HCT116 (cell line): ENCODE measurements around the gene FNDC1. TPM values are rescaled to one million over a fixed set of nuclear protein-coding genes. Genes with fewer than 3 reads are reported as not detected.

ENCODE experiments used
- ATAC-seq: fragments of 200-7000 bp; cut with Tn5 transposase; 2 replicates; pipeline ENCODE4 v1.9.1; 2020; ENCODE audit warnings: mild to moderate bottlenecking, moderate library complexity
- BruUV-seq: library from RNA; stranded (reverse); fragments of 400-500 nt; replicated peaks from 2 replicates; lab custom pipeline; 2021; lab: Mats Ljungman, UMichigan
- CTCF ChIA-PET: fragments of 300-600 bp; sonication (Branson Sonifier 250); formaldehyde crosslinking; loops from one replicate; lab custom pipeline; 2021; ENCODE audit warnings: antibody characterized with exemption; lab: Charles Lee
- POLR2A ChIA-PET: fragments of 300-600, 350-600 bp; sonication (Branson Sonifier 250); formaldehyde crosslinking; loops from one replicate; lab custom pipeline; 2021; ENCODE audit warnings: antibody characterized with exemption; lab: Charles Lee
- RAD21 ChIA-PET, 2 experiments: fragments of 300-600 bp; sonication (Branson Sonifier 250); formaldehyde crosslinking; loops; one replicate each; lab custom pipeline; 2023; ENCODE audit warnings: low total read pairs in 2 of 2; ENCODE audit not compliant: uncharacterized antibody in 2 of 2, unreplicated experiment in 2 of 2, low non-redundant PET in 1 of 2; lab: Charles Lee
- DNase-seq: peaks from one replicate; pipeline ENCODE4 v3.0.0-alpha.2; 2010; ENCODE audit warnings: low read depth, low spot score
- H2AFZ ChIP-seq: fragments of 200-600 bp; shearing (Covaris generic), sonication (generic); 2 replicates; pipeline ENCODE4 v1.6.1; 2017; ENCODE audit warnings: low read depth, mixed run types, mixed read lengths, antibody characterized with exemption, low read length; ENCODE audit not compliant: poor library complexity, severe bottlenecking
- H3K27ac ChIP-seq: 2 replicates; pipeline ENCODE4 v1.5.1; 2012; ENCODE audit warnings: low read depth, low read length
- H3K27me3 ChIP-seq: fragments of 200-600 bp; sonication (generic); 2 replicates; pipeline ENCODE4 v1.6.1; 2016; ENCODE audit warnings: mixed run types, low read length, mixed read lengths; ENCODE audit not compliant: insufficient read depth
- H3K36me3 ChIP-seq, 2 experiments: fragments of 200-500 bp in 1 of 2; fragments of 200-600 bp in 1 of 2; sonication (Bioruptor generic) in 1 of 2; sonication (generic) in 1 of 2; 2 replicates each; pipeline versions ENCODE4 v1.5.1 to v1.6.1; 2014 to 2016; ENCODE audit warnings: low read length in 2 of 2, inconsistent platforms in 1 of 2, mixed read lengths in 1 of 2, mixed run types in 1 of 2; ENCODE audit not compliant: insufficient read depth in 2 of 2, control insufficient read depth in 1 of 2
- H3K4me1 ChIP-seq, 2 experiments: fragments of 200-600 bp in 1 of 2; sonication (generic) in 1 of 2; 2 replicates each; pipeline versions ENCODE4 v1.5.1 to v1.6.1; 2012 to 2017; ENCODE audit warnings: low read length in 2 of 2, inconsistent platforms in 1 of 2, mild to moderate bottlenecking in 1 of 2, mixed read lengths in 1 of 2, mixed run types in 1 of 2, moderate library complexity in 1 of 2; ENCODE audit not compliant: insufficient read depth in 2 of 2, control insufficient read depth in 1 of 2
- H3K4me2 ChIP-seq: fragments of 200-600 bp; sonication (generic); 2 replicates; pipeline ENCODE4 v1.6.1; 2017; ENCODE audit warnings: mixed run types, low read length, mixed read lengths
- H3K4me3 ChIP-seq, 2 experiments: fragments of 200-600 bp in 1 of 2; sonication (generic) in 1 of 2; replicated peaks in 1 of 2; 2 replicates each; pipeline ENCODE4 v1.5.1; 2011 to 2016; ENCODE audit warnings: low read length in 2 of 2, control low read depth in 1 of 2, low read depth in 1 of 2, mild to moderate bottlenecking in 1 of 2, mixed read lengths in 1 of 2, mixed run types in 1 of 2
- H3K79me2 ChIP-seq: fragments of 200-600 bp; sonication (generic); 2 replicates; pipeline ENCODE4 v1.6.1; 2017; ENCODE audit warnings: mild to moderate bottlenecking, mixed run types, low read length, moderate library complexity, mixed read lengths; ENCODE audit not compliant: insufficient read depth
- H3K9ac ChIP-seq: fragments of 200-600 bp; sonication (generic); 2 replicates; pipeline ENCODE4 v1.6.1; 2016; ENCODE audit warnings: low read length, mixed read lengths
- H3K9me2 ChIP-seq: fragments of 200-600 bp; sonication (generic), shearing (Covaris generic); 2 replicates; pipeline ENCODE4 v1.6.1; 2017; ENCODE audit warnings: mixed run types, mild to moderate bottlenecking, moderate library complexity; ENCODE audit not compliant: insufficient read depth
- H3K9me3 ChIP-seq, 2 experiments: fragments of 200-500 bp in 1 of 2; fragments of 200-600 bp in 1 of 2; sonication (Bioruptor generic) in 1 of 2; sonication (generic) in 1 of 2; 2 replicates each; pipeline ENCODE4 v1.6.1; 2014 to 2017; ENCODE audit warnings: low read length in 2 of 2, mixed read lengths in 2 of 2, inconsistent platforms in 1 of 2, low read depth in 1 of 2, mild to moderate bottlenecking in 1 of 2, mixed run types in 1 of 2, moderate library complexity in 1 of 2; ENCODE audit not compliant: control insufficient read depth in 1 of 2, insufficient read depth in 1 of 2
- H4K20me1 ChIP-seq: fragments of 200-600 bp; sonication (generic), shearing (Covaris generic); 2 replicates; pipeline ENCODE4 v1.6.1; 2017; ENCODE audit warnings: mixed run types, mild to moderate bottlenecking, moderate library complexity; ENCODE audit not compliant: insufficient read depth
- CBX3 ChIP-seq: IDR thresholded peaks from 2 replicates; pipeline ENCODE4 v1.6.1; 2012; ENCODE audit warnings: low read depth
- CEBPB ChIP-seq: IDR thresholded peaks from 2 replicates; pipeline ENCODE4 v1.6.1; 2012; ENCODE audit warnings: low read depth
- ELF1 ChIP-seq: IDR thresholded peaks from 2 replicates; pipeline ENCODE4 v1.6.1; 2012; ENCODE audit warnings: low read depth, borderline replicate concordance
- EZH2phosphoT487 ChIP-seq: fragments of 200-600 bp; IDR thresholded peaks from 2 replicates; pipeline ENCODE4 v1.6.1; 2018; ENCODE audit warnings: antibody characterized with exemption, borderline replicate concordance
- FOSL1 ChIP-seq: IDR thresholded peaks from 2 replicates; pipeline ENCODE4 v1.6.1; 2012; ENCODE audit warnings: low read depth
- JUND ChIP-seq: IDR thresholded peaks from 2 replicates; pipeline ENCODE4 v1.6.1; 2012
- SRF ChIP-seq: IDR thresholded peaks from 2 replicates; pipeline ENCODE4 v1.6.1; 2012; ENCODE audit warnings: low read depth
- YY1 ChIP-seq: IDR thresholded peaks from 2 replicates; pipeline ENCODE4 v1.6.1; 2011; ENCODE audit warnings: low read length, low read depth, moderate library complexity, mild to moderate bottlenecking; ENCODE audit not compliant: insufficient replicate concordance; ENCODE audit errors: extremely low read depth
- ZFX ChIP-seq: fragments of 450-650 bp; IDR thresholded peaks from 2 replicates; pipeline ENCODE4 v1.6.1; 2017
- ZNF274 ChIP-seq: fragments of 200-500 bp; sonication (Bioruptor generic); IDR thresholded peaks from 2 replicates; pipeline ENCODE4 v1.6.1; 2014; ENCODE audit warnings: mild to moderate bottlenecking, low read depth, low read length, inconsistent platforms
- intact Hi-C: fragments of 100-400 bp; cut with micrococcal nuclease; formaldehyde crosslinking; loops from 2 replicates; pipeline ENCODE4 v1.10.0; 2022
- total RNA-seq: library from RNA; stranded (reverse); gene quantifications from one replicate; pipeline ENCODE4 v1.2.1, GENCODE V29; 2021; ENCODE audit not compliant: unreplicated experiment
- TF ChIP-seq, protein P1 (sequence below): IDR thresholded peaks from 2 replicates; pipeline ENCODE4 v1.6.1; 2012; ENCODE audit warnings: low read depth
- TF ChIP-seq, protein P2 (sequence below): IDR thresholded peaks from 2 replicates; pipeline ENCODE4 v1.6.1; 2012
- TF ChIP-seq, protein P3 (sequence below): IDR thresholded peaks from 2 replicates; pipeline ENCODE4 v1.6.1; 2011; ENCODE audit warnings: mild to moderate bottlenecking, low read length, moderate library complexity; ENCODE audit not compliant: insufficient replicate concordance; ENCODE audit errors: extremely low read depth

FNDC1 gene
- total RNA-seq, 1 experiment from 2014 or later: 0.07 TPM

DNA sequence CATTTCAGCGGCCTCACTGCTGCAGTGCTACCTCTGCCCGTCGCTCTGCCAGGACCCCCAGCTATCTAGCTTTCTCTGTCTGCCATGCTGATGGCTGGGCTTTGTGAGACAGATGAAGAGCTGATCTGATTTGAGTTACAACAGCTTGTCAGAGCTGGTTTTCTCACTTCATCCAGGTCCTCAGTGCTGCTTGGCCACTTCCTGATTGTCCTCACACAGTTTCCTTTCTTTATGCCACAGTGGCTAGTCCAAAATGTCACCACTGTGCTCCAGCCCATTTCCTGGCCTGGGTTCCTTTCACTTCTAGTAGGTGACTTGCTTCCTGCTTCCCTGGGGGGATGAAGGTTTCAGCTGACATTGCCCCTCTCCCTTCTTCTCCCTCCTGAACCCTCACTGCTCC lies 35.4 kb downstream of the FNDC1 start:
- no peak overlapping the region for H2AFZ ChIP-seq
- intact Hi-C loops: no loop called here
- H3K79me2 ChIP-seq: no peaks in the 10 kb centered on the region
- H3K4me1 ChIP-seq: no peaks in the 10 kb centered on the region
- no peaks in the 10 kb centered on the region for H3K9me3 ChIP-seq
- RAD21 ChIA-PET: no interaction called here
- no peak for ATAC-seq
- no peaks in the 10 kb centered on the region for H3K9me2 ChIP-seq
- no peak overlapping the region for H3K9ac ChIP-seq
- H3K4me2 ChIP-seq: no peak overlapping the region
- H4K20me1 ChIP-seq: no peaks in the 10 kb centered on the region
- peaks cover 29% of the 10 kb centered on the region for H3K27me3 ChIP-seq
- TF ChIP-seq YY1 (no peak), ZFX (no peak), JUND (no peak), ELF1 (no peak), EZH2phosphoT487 (no peak), CEBPB (no peak), FOSL1 (no peak), SRF (no peak), ZNF274 (no peak), CBX3 (no peak)
- TF ChIP-seq, protein P1, sequence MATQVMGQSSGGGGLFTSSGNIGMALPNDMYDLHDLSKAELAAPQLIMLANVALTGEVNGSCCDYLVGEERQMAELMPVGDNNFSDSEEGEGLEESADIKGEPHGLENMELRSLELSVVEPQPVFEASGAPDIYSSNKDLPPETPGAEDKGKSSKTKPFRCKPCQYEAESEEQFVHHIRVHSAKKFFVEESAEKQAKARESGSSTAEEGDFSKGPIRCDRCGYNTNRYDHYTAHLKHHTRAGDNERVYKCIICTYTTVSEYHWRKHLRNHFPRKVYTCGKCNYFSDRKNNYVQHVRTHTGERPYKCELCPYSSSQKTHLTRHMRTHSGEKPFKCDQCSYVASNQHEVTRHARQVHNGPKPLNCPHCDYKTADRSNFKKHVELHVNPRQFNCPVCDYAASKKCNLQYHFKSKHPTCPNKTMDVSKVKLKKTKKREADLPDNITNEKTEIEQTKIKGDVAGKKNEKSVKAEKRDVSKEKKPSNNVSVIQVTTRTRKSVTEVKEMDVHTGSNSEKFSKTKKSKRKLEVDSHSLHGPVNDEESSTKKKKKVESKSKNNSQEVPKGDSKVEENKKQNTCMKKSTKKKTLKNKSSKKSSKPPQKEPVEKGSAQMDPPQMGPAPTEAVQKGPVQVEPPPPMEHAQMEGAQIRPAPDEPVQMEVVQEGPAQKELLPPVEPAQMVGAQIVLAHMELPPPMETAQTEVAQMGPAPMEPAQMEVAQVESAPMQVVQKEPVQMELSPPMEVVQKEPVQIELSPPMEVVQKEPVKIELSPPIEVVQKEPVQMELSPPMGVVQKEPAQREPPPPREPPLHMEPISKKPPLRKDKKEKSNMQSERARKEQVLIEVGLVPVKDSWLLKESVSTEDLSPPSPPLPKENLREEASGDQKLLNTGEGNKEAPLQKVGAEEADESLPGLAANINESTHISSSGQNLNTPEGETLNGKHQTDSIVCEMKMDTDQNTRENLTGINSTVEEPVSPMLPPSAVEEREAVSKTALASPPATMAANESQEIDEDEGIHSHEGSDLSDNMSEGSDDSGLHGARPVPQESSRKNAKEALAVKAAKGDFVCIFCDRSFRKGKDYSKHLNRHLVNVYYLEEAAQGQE: no peak
- TF ChIP-seq, protein P2, sequence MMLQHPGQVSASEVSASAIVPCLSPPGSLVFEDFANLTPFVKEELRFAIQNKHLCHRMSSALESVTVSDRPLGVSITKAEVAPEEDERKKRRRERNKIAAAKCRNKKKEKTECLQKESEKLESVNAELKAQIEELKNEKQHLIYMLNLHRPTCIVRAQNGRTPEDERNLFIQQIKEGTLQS: no peak
- TF ChIP-seq, protein P3, sequence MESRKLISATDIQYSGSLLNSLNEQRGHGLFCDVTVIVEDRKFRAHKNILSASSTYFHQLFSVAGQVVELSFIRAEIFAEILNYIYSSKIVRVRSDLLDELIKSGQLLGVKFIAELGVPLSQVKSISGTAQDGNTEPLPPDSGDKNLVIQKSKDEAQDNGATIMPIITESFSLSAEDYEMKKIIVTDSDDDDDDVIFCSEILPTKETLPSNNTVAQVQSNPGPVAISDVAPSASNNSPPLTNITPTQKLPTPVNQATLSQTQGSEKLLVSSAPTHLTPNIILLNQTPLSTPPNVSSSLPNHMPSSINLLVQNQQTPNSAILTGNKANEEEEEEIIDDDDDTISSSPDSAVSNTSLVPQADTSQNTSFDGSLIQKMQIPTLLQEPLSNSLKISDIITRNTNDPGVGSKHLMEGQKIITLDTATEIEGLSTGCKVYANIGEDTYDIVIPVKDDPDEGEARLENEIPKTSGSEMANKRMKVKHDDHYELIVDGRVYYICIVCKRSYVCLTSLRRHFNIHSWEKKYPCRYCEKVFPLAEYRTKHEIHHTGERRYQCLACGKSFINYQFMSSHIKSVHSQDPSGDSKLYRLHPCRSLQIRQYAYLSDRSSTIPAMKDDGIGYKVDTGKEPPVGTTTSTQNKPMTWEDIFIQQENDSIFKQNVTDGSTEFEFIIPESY: no peak
- POLR2A ChIA-PET: no interaction called here
- CTCF ChIA-PET: no interaction called here
- no peak overlapping the region for H3K27ac ChIP-seq
- DNase-seq: no peak
- H3K36me3 ChIP-seq: no peaks in the 10 kb centered on the region
- no peak overlapping the region for H3K4me3 ChIP-seq
- no TSS peak for BruUV-seq
